HEK293 (cell line): ENCODE results near the gene CHN2.

Source experiments
- CTCF ChIA-PET: fragments of 350-600 bp; formaldehyde crosslinking; extraction: SDS; loops from one replicate; lab custom pipeline; 2021; ENCODE audit warnings: antibody characterized with exemption; lab: Yijun Ruan, JAX
- POLR2A ChIA-PET: fragments of 300-600 bp; formaldehyde crosslinking; extraction: SDS; loops from one replicate; lab custom pipeline; 2020; ENCODE audit warnings: antibody characterized with exemption, inconsistent platforms; lab: Yijun Ruan, JAX
- H3K27ac ChIP-seq: fragments of 200-500 bp; sonication (Bioruptor generic); 2 replicates; pipeline ENCODE4 v1.5.1; 2014; ENCODE audit warnings: low read depth, low read length, control low read depth, inconsistent platforms; ENCODE audit errors: extremely low read depth
- H3K36me3 ChIP-seq, 2 experiments: fragments of 200-500 bp in 1 of 2; sonication (Bioruptor generic) in 1 of 2; 1 replicate in 1 of 2; 2 replicates in 1 of 2; pipeline ENCODE4 v1.5.1; 2014 to 2017; ENCODE audit warnings: inconsistent platforms in 2 of 2, low read length in 2 of 2; ENCODE audit not compliant: control insufficient read depth in 2 of 2, insufficient read depth in 1 of 2
- H3K4me1 ChIP-seq: fragments of 200-500 bp; sonication (Bioruptor generic); 2 replicates; pipeline ENCODE4 v1.5.1; 2014; ENCODE audit warnings: mild to moderate bottlenecking, low read length, inconsistent platforms; ENCODE audit not compliant: control insufficient read depth, insufficient read depth
- H3K4me3 ChIP-seq: 2 replicates; pipeline ENCODE4 v1.5.1; 2011; ENCODE audit warnings: low read depth, mild to moderate bottlenecking, control low read depth, low read length, moderate library complexity
- H3K9me3 ChIP-seq: fragments of 200-500 bp; sonication (Bioruptor generic); 2 replicates; pipeline ENCODE4 v1.5.1; 2014; ENCODE audit warnings: low read depth, low read length, inconsistent platforms; ENCODE audit not compliant: control insufficient read depth, insufficient read depth
- GFI1B ChIP-seq: fragments of 450-650 bp; formaldehyde crosslinking; IDR thresholded peaks from 2 replicates; pipeline ENCODE4 v1.5.1; 2016; ENCODE audit warnings: missing biosample characterization, missing genetic modification characterization
- HOXD13 ChIP-seq: sonication (generic); formaldehyde crosslinking; IDR thresholded peaks from 2 replicates; pipeline ENCODE4 v1.8.0; 2022; ENCODE audit warnings: missing genetic modification reagents, borderline replicate concordance
- KLF10 ChIP-seq: fragments of 450-650 bp; IDR thresholded peaks from 2 replicates; pipeline ENCODE4 v1.5.1; 2018; ENCODE audit warnings: missing biosample characterization, mild to moderate bottlenecking, missing genetic modification characterization
- KLF9 ChIP-seq: fragments of 450-650 bp; formaldehyde crosslinking; IDR thresholded peaks from 2 replicates; pipeline ENCODE4 v1.5.1; 2016; ENCODE audit warnings: missing biosample characterization, missing genetic modification characterization, low read depth
- TRIM28 ChIP-seq: IDR thresholded peaks from 2 replicates; pipeline ENCODE4 v1.6.1; 2011; ENCODE audit warnings: low read length, control low read depth, borderline replicate concordance
- WT1 ChIP-seq: fragments of 450-650 bp; formaldehyde crosslinking; IDR thresholded peaks from 2 replicates; pipeline ENCODE4 v1.5.1; 2016; ENCODE audit warnings: missing biosample characterization, missing genetic modification characterization
- ZBTB20 ChIP-seq: fragments of 450-650 bp; formaldehyde crosslinking; IDR thresholded peaks from 2 replicates; pipeline ENCODE4 v1.5.1; 2016; ENCODE audit warnings: missing biosample characterization, missing genetic modification characterization
- ZBTB8A ChIP-seq: fragments of 450-650 bp; formaldehyde crosslinking; IDR thresholded peaks from 2 replicates; pipeline ENCODE4 v1.5.1; 2016; ENCODE audit warnings: missing biosample characterization, missing genetic modification characterization
- ZNF132 ChIP-seq: fragments of 450-650 bp; formaldehyde crosslinking; IDR thresholded peaks from 2 replicates; pipeline ENCODE4 v1.5.1; 2017; ENCODE audit warnings: missing biosample characterization, missing genetic modification characterization, borderline replicate concordance
- ZNF133 ChIP-seq: fragments of 450-650 bp; formaldehyde crosslinking; IDR thresholded peaks from 2 replicates; pipeline ENCODE4 v1.5.1; 2016; ENCODE audit warnings: missing biosample characterization, missing genetic modification characterization
- ZNF211 ChIP-seq: fragments of 450-650 bp; formaldehyde crosslinking; IDR thresholded peaks from 2 replicates; pipeline ENCODE4 v1.5.1; 2016; ENCODE audit warnings: low read depth, missing biosample characterization, missing genetic modification characterization
- ZNF335 ChIP-seq: fragments of 450-650 bp; formaldehyde crosslinking; conservative IDR thresholded peaks from 2 replicates; pipeline ENCODE4 v1.5.1; 2016; ENCODE audit warnings: missing biosample characterization, missing genetic modification characterization
- ZNF350 ChIP-seq: fragments of 450-650 bp; formaldehyde crosslinking; IDR thresholded peaks from 2 replicates; pipeline ENCODE4 v1.5.0; 2017; ENCODE audit warnings: missing biosample characterization, mild to moderate bottlenecking, missing genetic modification characterization
- ZNF610 ChIP-seq: fragments of 450-650 bp; formaldehyde crosslinking; IDR thresholded peaks from 2 replicates; pipeline ENCODE4 v1.5.1; 2016; ENCODE audit warnings: missing biosample characterization, missing genetic modification characterization, borderline replicate concordance
- ZNF707 ChIP-seq: fragments of 450-650 bp; formaldehyde crosslinking; IDR thresholded peaks from 2 replicates; pipeline ENCODE4 v1.5.1; 2016; ENCODE audit warnings: missing biosample characterization, missing genetic modification characterization
- ZSCAN23 ChIP-seq: fragments of 450-650 bp; formaldehyde crosslinking; IDR thresholded peaks from 2 replicates; pipeline ENCODE4 v1.5.1; 2016; ENCODE audit warnings: missing biosample characterization, missing genetic modification characterization
- TF ChIP-seq, protein P1 (sequence below): fragments of 450-650 bp; formaldehyde crosslinking; IDR thresholded peaks from 2 replicates; pipeline ENCODE4 v1.5.1; 2016; ENCODE audit warnings: missing biosample characterization, missing genetic modification characterization
- TF ChIP-seq, protein P2 (sequence below): sonication (generic); formaldehyde crosslinking; IDR thresholded peaks from 2 replicates; pipeline ENCODE4 v1.8.1; 2022; ENCODE audit warnings: mild to moderate bottlenecking, moderate library complexity, missing genetic modification reagents
- TF ChIP-seq, protein P3 (sequence below): fragments of 450-650 bp; formaldehyde crosslinking; IDR thresholded peaks from 2 replicates; pipeline ENCODE4 v1.5.1; 2016; ENCODE audit warnings: missing biosample characterization, missing genetic modification characterization, borderline replicate concordance
- TF ChIP-seq, protein P4 (sequence below): fragments of 450-650 bp; formaldehyde crosslinking; IDR thresholded peaks from 2 replicates; pipeline ENCODE4 v1.5.1; 2016; ENCODE audit warnings: missing biosample characterization, missing genetic modification characterization

The CHN2 gene

DNA sequence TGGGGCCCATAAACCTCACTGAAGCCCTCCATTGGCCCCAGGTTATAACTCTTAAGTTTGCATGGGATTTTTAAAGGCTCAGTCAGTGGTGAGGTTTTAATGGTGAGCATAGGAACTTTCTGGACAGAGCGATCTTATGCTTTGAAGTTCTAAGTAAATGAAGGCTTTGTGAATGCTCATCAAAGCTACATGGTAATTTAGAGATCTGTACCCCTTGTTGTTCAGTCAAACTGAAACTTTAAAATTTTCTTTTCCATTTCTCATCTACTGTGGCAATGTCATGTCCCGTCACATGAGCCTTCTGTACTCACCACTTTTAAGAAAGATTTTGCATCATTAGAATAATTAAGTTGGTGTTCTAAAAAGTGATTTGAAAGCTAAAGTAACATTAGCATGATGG lies 39.9 kb downstream of the CHN2 start:
- H3K36me3 ChIP-seq, result no peaks in the 10 kb centered on the region
- no peak overlapping the region for H3K27ac ChIP-seq
- no peaks in the 10 kb centered on the region for H3K9me3 ChIP-seq
- H3K4me3 ChIP-seq, result no peak overlapping the region
- TF ChIP-seq, protein P1, sequence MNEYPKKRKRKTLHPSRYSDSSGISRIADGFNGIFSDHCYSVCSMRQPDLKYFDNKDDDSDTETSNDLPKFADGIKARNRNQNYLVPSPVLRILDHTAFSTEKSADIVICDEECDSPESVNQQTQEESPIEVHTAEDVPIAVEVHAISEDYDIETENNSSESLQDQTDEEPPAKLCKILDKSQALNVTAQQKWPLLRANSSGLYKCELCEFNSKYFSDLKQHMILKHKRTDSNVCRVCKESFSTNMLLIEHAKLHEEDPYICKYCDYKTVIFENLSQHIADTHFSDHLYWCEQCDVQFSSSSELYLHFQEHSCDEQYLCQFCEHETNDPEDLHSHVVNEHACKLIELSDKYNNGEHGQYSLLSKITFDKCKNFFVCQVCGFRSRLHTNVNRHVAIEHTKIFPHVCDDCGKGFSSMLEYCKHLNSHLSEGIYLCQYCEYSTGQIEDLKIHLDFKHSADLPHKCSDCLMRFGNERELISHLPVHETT, result no peak
- TF ChIP-seq ZNF211 (tag by site-specific recombination), result no peak
- TF ChIP-seq ZBTB8A, result no peak
- no peak for TF ChIP-seq ZNF132 (tag by site-specific recombination)
- no peak for TF ChIP-seq ZNF707 (tag by site-specific recombination)
- TF ChIP-seq ZSCAN23 (tag by site-specific recombination), result no peak
- TF ChIP-seq GFI1B (tag by site-specific recombination), result no peak
- TF ChIP-seq, protein P2, sequence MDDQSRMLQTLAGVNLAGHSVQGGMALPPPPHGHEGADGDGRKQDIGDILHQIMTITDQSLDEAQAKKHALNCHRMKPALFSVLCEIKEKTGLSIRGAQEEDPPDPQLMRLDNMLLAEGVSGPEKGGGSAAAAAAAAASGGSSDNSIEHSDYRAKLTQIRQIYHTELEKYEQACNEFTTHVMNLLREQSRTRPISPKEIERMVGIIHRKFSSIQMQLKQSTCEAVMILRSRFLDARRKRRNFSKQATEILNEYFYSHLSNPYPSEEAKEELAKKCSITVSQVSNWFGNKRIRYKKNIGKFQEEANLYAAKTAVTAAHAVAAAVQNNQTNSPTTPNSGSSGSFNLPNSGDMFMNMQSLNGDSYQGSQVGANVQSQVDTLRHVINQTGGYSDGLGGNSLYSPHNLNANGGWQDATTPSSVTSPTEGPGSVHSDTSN, result no peak
- TF ChIP-seq, protein P3, sequence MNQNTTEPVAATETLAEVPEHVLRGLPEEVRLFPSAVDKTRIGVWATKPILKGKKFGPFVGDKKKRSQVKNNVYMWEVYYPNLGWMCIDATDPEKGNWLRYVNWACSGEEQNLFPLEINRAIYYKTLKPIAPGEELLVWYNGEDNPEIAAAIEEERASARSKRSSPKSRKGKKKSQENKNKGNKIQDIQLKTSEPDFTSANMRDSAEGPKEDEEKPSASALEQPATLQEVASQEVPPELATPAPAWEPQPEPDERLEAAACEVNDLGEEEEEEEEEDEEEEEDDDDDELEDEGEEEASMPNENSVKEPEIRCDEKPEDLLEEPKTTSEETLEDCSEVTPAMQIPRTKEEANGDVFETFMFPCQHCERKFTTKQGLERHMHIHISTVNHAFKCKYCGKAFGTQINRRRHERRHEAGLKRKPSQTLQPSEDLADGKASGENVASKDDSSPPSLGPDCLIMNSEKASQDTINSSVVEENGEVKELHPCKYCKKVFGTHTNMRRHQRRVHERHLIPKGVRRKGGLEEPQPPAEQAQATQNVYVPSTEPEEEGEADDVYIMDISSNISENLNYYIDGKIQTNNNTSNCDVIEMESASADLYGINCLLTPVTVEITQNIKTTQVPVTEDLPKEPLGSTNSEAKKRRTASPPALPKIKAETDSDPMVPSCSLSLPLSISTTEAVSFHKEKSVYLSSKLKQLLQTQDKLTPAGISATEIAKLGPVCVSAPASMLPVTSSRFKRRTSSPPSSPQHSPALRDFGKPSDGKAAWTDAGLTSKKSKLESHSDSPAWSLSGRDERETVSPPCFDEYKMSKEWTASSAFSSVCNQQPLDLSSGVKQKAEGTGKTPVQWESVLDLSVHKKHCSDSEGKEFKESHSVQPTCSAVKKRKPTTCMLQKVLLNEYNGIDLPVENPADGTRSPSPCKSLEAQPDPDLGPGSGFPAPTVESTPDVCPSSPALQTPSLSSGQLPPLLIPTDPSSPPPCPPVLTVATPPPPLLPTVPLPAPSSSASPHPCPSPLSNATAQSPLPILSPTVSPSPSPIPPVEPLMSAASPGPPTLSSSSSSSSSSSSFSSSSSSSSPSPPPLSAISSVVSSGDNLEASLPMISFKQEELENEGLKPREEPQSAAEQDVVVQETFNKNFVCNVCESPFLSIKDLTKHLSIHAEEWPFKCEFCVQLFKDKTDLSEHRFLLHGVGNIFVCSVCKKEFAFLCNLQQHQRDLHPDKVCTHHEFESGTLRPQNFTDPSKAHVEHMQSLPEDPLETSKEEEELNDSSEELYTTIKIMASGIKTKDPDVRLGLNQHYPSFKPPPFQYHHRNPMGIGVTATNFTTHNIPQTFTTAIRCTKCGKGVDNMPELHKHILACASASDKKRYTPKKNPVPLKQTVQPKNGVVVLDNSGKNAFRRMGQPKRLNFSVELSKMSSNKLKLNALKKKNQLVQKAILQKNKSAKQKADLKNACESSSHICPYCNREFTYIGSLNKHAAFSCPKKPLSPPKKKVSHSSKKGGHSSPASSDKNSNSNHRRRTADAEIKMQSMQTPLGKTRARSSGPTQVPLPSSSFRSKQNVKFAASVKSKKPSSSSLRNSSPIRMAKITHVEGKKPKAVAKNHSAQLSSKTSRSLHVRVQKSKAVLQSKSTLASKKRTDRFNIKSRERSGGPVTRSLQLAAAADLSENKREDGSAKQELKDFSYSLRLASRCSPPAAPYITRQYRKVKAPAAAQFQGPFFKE, result no peak
- TF ChIP-seq KLF10 (tag by site-specific recombination), result no peak
- no peak for TF ChIP-seq TRIM28
- TF ChIP-seq HOXD13 (CRISPR knock-in tag), result no peak
- TF ChIP-seq ZNF335 (tag by site-specific recombination), result no peak
- TF ChIP-seq WT1, result no peak
- TF ChIP-seq ZNF133, result no peak
- TF ChIP-seq KLF9 (tag by site-specific recombination), result no peak
- TF ChIP-seq ZNF610 (tag by site-specific recombination), result no peak
- TF ChIP-seq ZBTB20 (tag by site-specific recombination), result no peak
- TF ChIP-seq ZNF350 (tag by site-specific recombination), result no peak
- TF ChIP-seq, protein P4, sequence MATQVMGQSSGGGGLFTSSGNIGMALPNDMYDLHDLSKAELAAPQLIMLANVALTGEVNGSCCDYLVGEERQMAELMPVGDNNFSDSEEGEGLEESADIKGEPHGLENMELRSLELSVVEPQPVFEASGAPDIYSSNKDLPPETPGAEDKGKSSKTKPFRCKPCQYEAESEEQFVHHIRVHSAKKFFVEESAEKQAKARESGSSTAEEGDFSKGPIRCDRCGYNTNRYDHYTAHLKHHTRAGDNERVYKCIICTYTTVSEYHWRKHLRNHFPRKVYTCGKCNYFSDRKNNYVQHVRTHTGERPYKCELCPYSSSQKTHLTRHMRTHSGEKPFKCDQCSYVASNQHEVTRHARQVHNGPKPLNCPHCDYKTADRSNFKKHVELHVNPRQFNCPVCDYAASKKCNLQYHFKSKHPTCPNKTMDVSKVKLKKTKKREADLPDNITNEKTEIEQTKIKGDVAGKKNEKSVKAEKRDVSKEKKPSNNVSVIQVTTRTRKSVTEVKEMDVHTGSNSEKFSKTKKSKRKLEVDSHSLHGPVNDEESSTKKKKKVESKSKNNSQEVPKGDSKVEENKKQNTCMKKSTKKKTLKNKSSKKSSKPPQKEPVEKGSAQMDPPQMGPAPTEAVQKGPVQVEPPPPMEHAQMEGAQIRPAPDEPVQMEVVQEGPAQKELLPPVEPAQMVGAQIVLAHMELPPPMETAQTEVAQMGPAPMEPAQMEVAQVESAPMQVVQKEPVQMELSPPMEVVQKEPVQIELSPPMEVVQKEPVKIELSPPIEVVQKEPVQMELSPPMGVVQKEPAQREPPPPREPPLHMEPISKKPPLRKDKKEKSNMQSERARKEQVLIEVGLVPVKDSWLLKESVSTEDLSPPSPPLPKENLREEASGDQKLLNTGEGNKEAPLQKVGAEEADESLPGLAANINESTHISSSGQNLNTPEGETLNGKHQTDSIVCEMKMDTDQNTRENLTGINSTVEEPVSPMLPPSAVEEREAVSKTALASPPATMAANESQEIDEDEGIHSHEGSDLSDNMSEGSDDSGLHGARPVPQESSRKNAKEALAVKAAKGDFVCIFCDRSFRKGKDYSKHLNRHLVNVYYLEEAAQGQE (tag by site-specific recombination), result no peak
- ChIA-PET CTCF (no interaction called here), POLR2A (no interaction called here)
- peaks cover 9% of the 10 kb centered on the region; the same call in 1 of the 2 replicates for H3K4me1 ChIP-seq
